Measurements from ENCODE around the gene HSH2D.
"Not testable (repeated sequence)": the region's sequence is repeated elsewhere in the genome, so short reads cannot be mapped to it uniquely, and the experiment has no call there.

Gene HSH2D

GRCh38 chr19:16143399-16144215 is at the start of gene HSH2D:
HSH2D (plus strand) TSS chr19:16143685; CDS start chr19:16148751, 5,066 bp downstream.
- DNase-seq: peak; percentile 70

- no peak for DNase-seq
Measured at GRCh38 chr19:16094360-16095070, 49.0 kb upstream of the HSH2D start.

GRCh38 chr19:16095071-16095571 is 48.4 kb upstream of the HSH2D start:
- peak; percentile 43 for DNase-seq

- no peak for DNase-seq
Measured at GRCh38 chr19:16096280-16096855, 47.1 kb upstream of the HSH2D start.

- no peak for DNase-seq
Measured at GRCh38 chr19:16098416-16098768, 45.1 kb upstream of the HSH2D start.

GRCh38 chr19:16098821-16099220 is 44.7 kb upstream of the HSH2D start:
- no peak for DNase-seq

- not testable (repeated sequence) for DNase-seq
Measured at GRCh38 chr19:16099314-16099965, 44.0 kb upstream of the HSH2D start.

GRCh38 chr19:16100524-16100923 is 43.0 kb upstream of the HSH2D start:
- DNase-seq: no peak

GRCh38 chr19:16104722-16105121 is 38.8 kb upstream of the HSH2D start:
- no peak for DNase-seq

GRCh38 chr19:16106121-16106520 is 37.4 kb upstream of the HSH2D start:
- DNase-seq: no peak

GRCh38 chr19:16111160-16111908 is 32.2 kb upstream of the HSH2D start, which contains the start of gene RAB8A:
RAB8A (plus strand) TSS chr19:16111889; CDS start chr19:16111902, 13 bp downstream.
- DNase-seq: peak; percentile 97

GRCh38 chr19:16111909-16112752 is 31.4 kb upstream of the HSH2D start:
- no peak for DNase-seq

GRCh38 chr19:16112778-16113177 is 30.7 kb upstream of the HSH2D start:
- peak; percentile 27 for DNase-seq

GRCh38 chr19:16113727-16114126 is 29.8 kb upstream of the HSH2D start:
- DNase-seq: peak; percentile 33

GRCh38 chr19:16115301-16116039 is 28.0 kb upstream of the HSH2D start:
- DNase-seq: no peak

GRCh38 chr19:16116067-16116466 is 27.4 kb upstream of the HSH2D start:
- no peak for DNase-seq

- DNase-seq: no peak
Measured at GRCh38 chr19:16117594-16118033, 25.9 kb upstream of the HSH2D start.

GRCh38 chr19:16118489-16119033 is 24.9 kb upstream of the HSH2D start:
- peak; percentile 92 for DNase-seq

GRCh38 chr19:16119075-16119857 is 24.2 kb upstream of the HSH2D start:
- not testable (repeated sequence) for DNase-seq

All from GF-D8 (cell line).